ENCODE results near the gene NYAP1. TPM values are rescaled to one million over a fixed set of nuclear protein-coding genes. Genes with fewer than 3 reads are reported as not detected.

NYAP1 gene
- total RNA-seq, 1 donor from 2014 or later = 2.3 TPM

Small RNA genes lying within 50 kb of the gene (small RNA-seq; reads per million reads assigned to genes)
- not detected for gene RN7SL416P (ENCODE audit: low replicate concordance)

Other genes with a start within 250 kb of the NYAP1 start
- gene SPDYE3, start 176.2 kb upstream of the NYAP1 start, total RNA-seq = not detected
- 14.8 TPM for gene PILRB, start 125.8 kb upstream of the NYAP1 start, total RNA-seq
- gene PILRA, start 110.4 kb upstream of the NYAP1 start, total RNA-seq = 1.1 TPM
- 2.1 TPM for gene ZCWPW1, start 55.2 kb upstream of the NYAP1 start, total RNA-seq
- gene MEPCE, start 54.1 kb upstream of the NYAP1 start, total RNA-seq = 23.9 TPM
- 10.3 TPM for gene PPP1R35, start 47.4 kb upstream of the NYAP1 start, total RNA-seq
- gene SPACDR, start 19.7 kb upstream of the NYAP1 start, total RNA-seq = not detected
- 25.2 TPM for gene TSC22D4, start 4.7 kb upstream of the NYAP1 start, total RNA-seq
- 7.6 TPM for gene AGFG2, start 55.3 kb downstream of the NYAP1 start, total RNA-seq
- gene SAP25, start 90.0 kb downstream of the NYAP1 start, total RNA-seq = 2.9 TPM
- 30.1 TPM for gene LRCH4, start 102.2 kb downstream of the NYAP1 start, total RNA-seq
- gene FBXO24, start 102.4 kb downstream of the NYAP1 start, total RNA-seq = 1.2 TPM
- gene PCOLCE, start 118.4 kb downstream of the NYAP1 start, total RNA-seq = 88.0 TPM
- gene MOSPD3, start 128.6 kb downstream of the NYAP1 start, total RNA-seq = 4.4 TPM
- 1.3 TPM for gene TFR2, start 157.6 kb downstream of the NYAP1 start, total RNA-seq
- gene ACTL6B, start 172.5 kb downstream of the NYAP1 start, total RNA-seq = not detected
- 87.1 TPM for gene GNB2, start 189.8 kb downstream of the NYAP1 start, total RNA-seq
- 28.2 TPM for gene GIGYF1, start 210.3 kb downstream of the NYAP1 start, total RNA-seq
- gene POP7, start 222.2 kb downstream of the NYAP1 start, total RNA-seq = 23.1 TPM
- gene EPO, start 236.5 kb downstream of the NYAP1 start, total RNA-seq = not detected
- gene ZAN, start 249.7 kb downstream of the NYAP1 start, total RNA-seq = not detected

Data from tongue (tissue), 2 donors.